ENCODE data around the gene SLC32A1.

- TF ChIP-seq CHD1 (IDR thresholded peaks at IDR 0.05; ENCODE audit: low read depth, low read length) (no peak), SMC3 (IDR thresholded peaks at IDR 0.05; ENCODE audit: low read depth, low read length) (no peak), MXI1 (IDR thresholded peaks at IDR 0.05; ENCODE audit: borderline replicate concordance, low read depth, low read length) (no peak), POLR2A (IDR thresholded peaks at IDR 0.05; ENCODE audit: low read depth, low read length) (no peak), RFX5 (IDR thresholded peaks at IDR 0.05; ENCODE audit: low read depth, low read length) (no peak), RCOR1 (IDR thresholded peaks at IDR 0.05; ENCODE audit: insufficient replicate concordance, low read length) (no peak), FOS (IDR thresholded peaks at IDR 0.05; ENCODE audit: low read depth, low read length) (no peak), CEBPB (IDR thresholded peaks at IDR 0.05; ENCODE audit: low read depth, low read length) (no peak), BHLHE40 (IDR thresholded peaks at IDR 0.05; ENCODE audit: low read depth, low read length) (no peak), MAFK (IDR thresholded peaks at IDR 0.05; ENCODE audit: low read depth, low read length) (no peak)
- TF ChIP-seq, protein P1, sequence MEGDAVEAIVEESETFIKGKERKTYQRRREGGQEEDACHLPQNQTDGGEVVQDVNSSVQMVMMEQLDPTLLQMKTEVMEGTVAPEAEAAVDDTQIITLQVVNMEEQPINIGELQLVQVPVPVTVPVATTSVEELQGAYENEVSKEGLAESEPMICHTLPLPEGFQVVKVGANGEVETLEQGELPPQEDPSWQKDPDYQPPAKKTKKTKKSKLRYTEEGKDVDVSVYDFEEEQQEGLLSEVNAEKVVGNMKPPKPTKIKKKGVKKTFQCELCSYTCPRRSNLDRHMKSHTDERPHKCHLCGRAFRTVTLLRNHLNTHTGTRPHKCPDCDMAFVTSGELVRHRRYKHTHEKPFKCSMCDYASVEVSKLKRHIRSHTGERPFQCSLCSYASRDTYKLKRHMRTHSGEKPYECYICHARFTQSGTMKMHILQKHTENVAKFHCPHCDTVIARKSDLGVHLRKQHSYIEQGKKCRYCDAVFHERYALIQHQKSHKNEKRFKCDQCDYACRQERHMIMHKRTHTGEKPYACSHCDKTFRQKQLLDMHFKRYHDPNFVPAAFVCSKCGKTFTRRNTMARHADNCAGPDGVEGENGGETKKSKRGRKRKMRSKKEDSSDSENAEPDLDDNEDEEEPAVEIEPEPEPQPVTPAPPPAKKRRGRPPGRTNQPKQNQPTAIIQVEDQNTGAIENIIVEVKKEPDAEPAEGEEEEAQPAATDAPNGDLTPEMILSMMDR (conservative IDR thresholded peaks at IDR 0.05; ENCODE audit: low read depth, low read length) = no peak
- TF ChIP-seq, protein P2, sequence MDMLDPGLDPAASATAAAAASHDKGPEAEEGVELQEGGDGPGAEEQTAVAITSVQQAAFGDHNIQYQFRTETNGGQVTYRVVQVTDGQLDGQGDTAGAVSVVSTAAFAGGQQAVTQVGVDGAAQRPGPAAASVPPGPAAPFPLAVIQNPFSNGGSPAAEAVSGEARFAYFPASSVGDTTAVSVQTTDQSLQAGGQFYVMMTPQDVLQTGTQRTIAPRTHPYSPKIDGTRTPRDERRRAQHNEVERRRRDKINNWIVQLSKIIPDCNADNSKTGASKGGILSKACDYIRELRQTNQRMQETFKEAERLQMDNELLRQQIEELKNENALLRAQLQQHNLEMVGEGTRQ (IDR thresholded peaks at IDR 0.05; ENCODE audit: low read depth, low read length) = no peak
- TF ChIP-seq, protein P3, sequence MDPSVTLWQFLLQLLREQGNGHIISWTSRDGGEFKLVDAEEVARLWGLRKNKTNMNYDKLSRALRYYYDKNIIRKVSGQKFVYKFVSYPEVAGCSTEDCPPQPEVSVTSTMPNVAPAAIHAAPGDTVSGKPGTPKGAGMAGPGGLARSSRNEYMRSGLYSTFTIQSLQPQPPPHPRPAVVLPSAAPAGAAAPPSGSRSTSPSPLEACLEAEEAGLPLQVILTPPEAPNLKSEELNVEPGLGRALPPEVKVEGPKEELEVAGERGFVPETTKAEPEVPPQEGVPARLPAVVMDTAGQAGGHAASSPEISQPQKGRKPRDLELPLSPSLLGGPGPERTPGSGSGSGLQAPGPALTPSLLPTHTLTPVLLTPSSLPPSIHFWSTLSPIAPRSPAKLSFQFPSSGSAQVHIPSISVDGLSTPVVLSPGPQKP (IDR thresholded peaks at IDR 0.05; ENCODE audit: borderline replicate concordance, low read depth, low read length) = no peak
Observed at GRCh38 chr20:38731738-38732113, 7.4 kb downstream of the SLC32A1 start.

Data from IMR-90 (cell line).